RWPE1 (cell line): ENCODE measurements around the gene FBXO34.

Source experiments
- CTCF ChIA-PET: fragments of 350-600 bp; sonication (Branson Sonifier 250); formaldehyde crosslinking; extraction: SDS; loops from one replicate; lab custom pipeline; 2021; lab: Yijun Ruan, JAX
- POLR2A ChIA-PET: fragments of 400-600 bp; formaldehyde crosslinking; extraction: SDS; loops from one replicate; lab custom pipeline; 2020; ENCODE audit warnings: antibody characterized with exemption; ENCODE audit not compliant: low non-redundant PET; lab: Yijun Ruan, JAX
- DNase-seq: peaks from one replicate; pipeline ENCODE4 v3.0.0; 2012; ENCODE audit warnings: low spot score
- H3K27ac ChIP-seq: fragments of 450-650 bp; 2 replicates; pipeline ENCODE4 v1.5.1; 2017
- TF ChIP-seq, protein P1 (sequence below): fragments of 450-650 bp; conservative IDR thresholded peaks from 2 replicates; pipeline ENCODE4 v1.5.1; 2017; ENCODE audit warnings: low read depth, mild to moderate bottlenecking

The FBXO34 gene

DNA sequence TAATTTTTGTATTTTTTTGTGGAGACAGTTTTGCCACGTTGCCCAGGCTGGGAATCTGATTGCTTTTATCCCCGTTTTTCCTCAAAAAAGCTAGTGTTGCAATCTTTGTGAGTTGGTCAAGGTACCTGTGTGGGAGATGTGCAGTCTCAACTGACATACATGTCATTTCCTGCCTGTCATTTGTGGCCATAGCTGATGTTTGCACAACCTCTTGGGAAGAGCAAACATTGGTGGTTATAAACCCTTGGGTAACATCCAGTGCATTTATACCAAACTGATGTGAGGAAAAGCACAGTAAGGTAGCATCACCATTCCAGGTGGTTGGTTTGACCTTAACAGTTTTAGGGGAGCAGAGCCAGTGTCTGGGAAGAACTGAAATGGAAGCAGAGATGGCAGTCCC, 85.7 kb downstream of the FBXO34 start:
- CTCF ChIA-PET = no interaction called here
- POLR2A ChIA-PET = no interaction called here
- TF ChIP-seq, protein P1, sequence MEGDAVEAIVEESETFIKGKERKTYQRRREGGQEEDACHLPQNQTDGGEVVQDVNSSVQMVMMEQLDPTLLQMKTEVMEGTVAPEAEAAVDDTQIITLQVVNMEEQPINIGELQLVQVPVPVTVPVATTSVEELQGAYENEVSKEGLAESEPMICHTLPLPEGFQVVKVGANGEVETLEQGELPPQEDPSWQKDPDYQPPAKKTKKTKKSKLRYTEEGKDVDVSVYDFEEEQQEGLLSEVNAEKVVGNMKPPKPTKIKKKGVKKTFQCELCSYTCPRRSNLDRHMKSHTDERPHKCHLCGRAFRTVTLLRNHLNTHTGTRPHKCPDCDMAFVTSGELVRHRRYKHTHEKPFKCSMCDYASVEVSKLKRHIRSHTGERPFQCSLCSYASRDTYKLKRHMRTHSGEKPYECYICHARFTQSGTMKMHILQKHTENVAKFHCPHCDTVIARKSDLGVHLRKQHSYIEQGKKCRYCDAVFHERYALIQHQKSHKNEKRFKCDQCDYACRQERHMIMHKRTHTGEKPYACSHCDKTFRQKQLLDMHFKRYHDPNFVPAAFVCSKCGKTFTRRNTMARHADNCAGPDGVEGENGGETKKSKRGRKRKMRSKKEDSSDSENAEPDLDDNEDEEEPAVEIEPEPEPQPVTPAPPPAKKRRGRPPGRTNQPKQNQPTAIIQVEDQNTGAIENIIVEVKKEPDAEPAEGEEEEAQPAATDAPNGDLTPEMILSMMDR = no peak
- no peak overlapping the region for H3K27ac ChIP-seq
- DNase-seq = no peak

DNA sequence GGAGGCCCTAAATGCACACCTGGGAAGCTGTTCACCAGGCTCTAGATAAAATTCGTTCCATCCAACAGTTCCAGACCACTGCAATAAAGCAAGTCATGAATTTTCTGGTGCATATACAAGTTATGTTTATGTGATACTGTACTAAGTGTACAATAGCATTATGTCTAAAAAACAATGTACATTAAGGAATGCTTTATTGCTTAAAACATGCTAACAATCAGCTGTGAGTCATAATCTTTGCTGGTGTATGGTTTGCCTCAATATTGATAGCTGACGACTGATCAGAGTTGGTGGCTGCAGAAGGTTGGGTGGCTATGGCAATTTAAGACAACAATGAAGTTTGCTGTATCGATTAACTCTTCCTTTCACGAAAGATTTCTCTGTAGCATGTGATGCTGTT, 88.1 kb downstream of the FBXO34 start:
- TF ChIP-seq, protein P1 = no peak
- DNase-seq = no peak
- CTCF ChIA-PET = no interaction called here
- POLR2A ChIA-PET = no interaction called here
- H3K27ac ChIP-seq = no peak overlapping the region

DNA sequence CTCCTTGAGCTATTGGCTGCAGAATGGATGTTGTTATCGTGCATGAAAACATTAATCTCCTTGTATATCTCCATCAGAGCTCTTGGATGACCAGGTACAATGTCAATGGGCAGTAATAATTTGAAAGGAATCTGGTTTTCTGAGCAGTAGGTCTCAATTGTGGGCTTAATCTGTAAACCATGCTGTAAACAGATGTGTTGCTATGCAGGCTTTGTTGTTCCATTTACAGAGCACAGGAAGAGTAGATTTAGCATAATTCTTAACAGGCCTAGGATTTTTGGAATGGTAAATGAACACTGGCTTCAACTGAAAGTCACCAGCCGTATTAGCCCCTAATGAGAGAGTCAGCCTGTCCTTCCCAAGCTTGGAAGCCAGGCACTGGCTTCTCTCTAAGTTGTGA, 90.0 kb downstream of the FBXO34 start:
- H3K27ac ChIP-seq = no peak overlapping the region
- ChIA-PET CTCF (interaction anchor here (1.0 kb wide), 1 partner anchor 90 kb away, joined by 5 read pairs; no protein-coding TSS in a partner anchor), POLR2A (no interaction called here)
- no peak for DNase-seq
- TF ChIP-seq, protein P1 = no peak

DNA sequence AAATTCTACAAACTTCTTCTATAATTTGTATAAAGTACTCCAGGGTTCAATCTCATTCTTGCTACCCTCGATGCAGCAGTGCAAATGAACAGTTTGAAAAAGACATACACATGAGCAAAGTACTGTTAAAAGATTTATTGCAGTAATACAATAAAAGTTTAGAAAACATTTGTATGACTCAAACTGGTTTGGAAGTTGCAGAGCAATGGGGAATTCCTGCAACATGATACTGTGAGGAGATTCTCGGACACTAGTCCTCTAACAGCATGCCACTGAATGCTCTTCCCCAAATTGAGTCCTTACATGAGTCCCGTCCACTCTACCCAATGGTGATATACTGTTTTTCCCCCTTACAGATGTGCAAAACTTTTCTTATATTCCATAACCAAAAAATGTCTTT, 95.0 kb downstream of the FBXO34 start:
- ChIA-PET POLR2A (no interaction called here), CTCF (interaction anchor here (0.6 kb wide), 2 partner anchors 16 to 63 kb away, joined by 3 to 4 read pairs; no protein-coding TSS in a partner anchor)
- H3K27ac ChIP-seq = no peak overlapping the region
- no peak for DNase-seq
- TF ChIP-seq, protein P1 = no peak

DNA sequence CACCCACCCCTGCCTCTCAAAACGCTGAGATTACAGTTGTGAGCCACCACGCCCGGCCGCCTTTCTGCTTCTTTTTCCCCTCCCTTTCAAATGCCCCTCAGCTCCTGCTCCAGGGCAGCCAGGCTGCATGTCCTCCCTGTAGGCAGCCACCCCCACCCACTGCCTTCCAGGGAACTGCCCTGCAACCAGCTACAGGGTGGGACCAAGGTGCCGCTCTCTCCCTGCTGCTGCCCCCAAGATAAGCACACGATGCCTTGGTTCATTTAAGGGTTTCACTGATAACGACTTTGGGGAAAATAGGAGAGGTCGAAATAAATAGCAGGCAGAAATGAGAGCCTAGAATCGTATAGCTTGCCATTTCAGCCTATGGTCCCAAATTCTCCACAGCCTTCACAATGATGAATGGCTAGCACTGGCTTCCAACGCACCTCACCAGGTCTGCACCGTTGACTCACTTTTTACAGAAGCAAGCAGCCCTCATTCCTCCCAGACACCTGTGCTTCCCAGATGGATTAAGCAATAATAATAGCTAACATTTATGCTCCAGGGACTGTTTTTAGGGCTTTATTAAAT, 99.7 kb downstream of the FBXO34 start:
- ChIA-PET POLR2A (no interaction called here), CTCF (interaction anchor here (0.6 kb wide), 1 partner anchor 88 kb away, joined by 3 read pairs; no protein-coding TSS in a partner anchor)
- H3K27ac ChIP-seq = no peak overlapping the region
- TF ChIP-seq, protein P1 = no peak
- no peak for DNase-seq

DNA sequence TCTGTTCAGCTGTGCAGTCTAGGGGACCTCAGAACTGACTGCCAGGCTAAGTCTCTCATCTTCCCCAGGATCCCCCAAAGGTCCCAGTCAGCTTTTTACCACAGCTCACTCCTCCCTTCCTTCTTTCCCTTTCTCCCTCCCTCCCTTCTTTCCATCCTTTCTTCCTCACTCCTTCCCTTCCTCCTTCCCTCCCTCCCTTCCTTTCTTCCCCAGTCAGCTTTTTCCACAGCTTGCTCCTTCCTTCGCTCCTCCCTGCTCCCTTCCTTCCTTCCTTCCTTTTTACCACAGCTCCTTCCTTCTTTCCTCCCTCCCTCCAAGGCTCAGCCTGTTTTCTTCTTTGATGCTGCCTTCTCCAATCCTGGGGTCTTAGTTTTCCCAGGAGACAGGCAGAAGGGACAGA, 101.2 kb downstream of the FBXO34 start:
- TF ChIP-seq, protein P1 = no peak
- ChIA-PET CTCF (interaction anchor here (0.7 to 1.0 kb wide), 2 partner anchors 18 to 22 kb away, joined by 3 to 4 read pairs; no protein-coding TSS in a partner anchor), POLR2A (no interaction called here)
- DNase-seq = no peak
- no peak overlapping the region for H3K27ac ChIP-seq
